C4-2B (cell line): ENCODE results near the gene CDC42BPB.

Source experiments
- H3K27ac ChIP-seq: fragments of 450-650 bp; 2 replicates; pipeline ENCODE4 v1.5.1; 2017
- ZFX ChIP-seq: fragments of 450-650 bp; IDR thresholded peaks from 2 replicates; pipeline ENCODE4 v1.6.1; 2017
- TF ChIP-seq, protein P1 (sequence below): fragments of 450-650 bp; conservative IDR thresholded peaks from 2 replicates; pipeline ENCODE4 v1.5.1; 2017; ENCODE audit warnings: mild to moderate bottlenecking

CDC42BPB gene

DNA sequence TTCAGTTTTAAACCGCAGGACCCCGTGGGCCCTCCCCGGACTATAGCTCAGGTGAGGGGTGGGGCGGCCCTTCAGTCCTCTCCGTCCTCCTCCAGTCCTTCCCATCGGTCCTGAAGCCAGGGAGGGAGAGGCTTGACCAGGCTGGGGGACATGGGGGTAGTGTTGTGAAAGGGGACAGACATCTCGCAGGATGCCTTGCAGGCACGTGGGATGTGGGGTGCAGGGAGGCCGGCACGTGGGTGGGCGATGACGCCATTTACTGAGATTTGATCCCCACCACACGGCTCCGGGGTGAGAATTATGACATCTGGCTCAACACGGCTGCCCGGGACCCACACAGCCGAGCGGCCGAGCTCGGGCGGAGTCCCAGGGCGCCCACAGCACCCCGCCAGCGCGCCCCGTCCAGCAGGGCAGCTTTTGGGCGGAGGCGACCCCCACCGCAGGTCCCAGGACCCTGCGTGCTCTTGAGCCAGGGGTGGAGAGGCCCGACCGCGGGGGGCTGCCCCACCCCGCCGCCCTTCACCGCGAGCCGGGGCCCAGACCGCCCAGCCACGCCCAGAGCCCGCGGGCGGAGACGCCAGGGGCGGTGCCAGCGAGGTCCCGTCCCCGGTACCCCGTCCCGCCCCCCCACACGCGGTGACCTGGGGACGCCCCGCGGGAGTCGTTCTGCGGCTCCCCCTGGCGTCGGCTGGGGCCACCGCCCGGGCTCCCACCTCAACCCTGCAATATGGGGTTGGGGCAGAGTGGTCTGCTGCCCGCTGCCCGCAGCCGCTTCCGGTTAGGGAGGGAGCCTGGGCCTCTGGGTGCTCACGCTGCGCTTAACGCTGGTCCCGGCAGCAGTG lies 33.9 kb upstream of the CDC42BPB start:
- TF ChIP-seq ZFX: no peak
- TF ChIP-seq, protein P1, sequence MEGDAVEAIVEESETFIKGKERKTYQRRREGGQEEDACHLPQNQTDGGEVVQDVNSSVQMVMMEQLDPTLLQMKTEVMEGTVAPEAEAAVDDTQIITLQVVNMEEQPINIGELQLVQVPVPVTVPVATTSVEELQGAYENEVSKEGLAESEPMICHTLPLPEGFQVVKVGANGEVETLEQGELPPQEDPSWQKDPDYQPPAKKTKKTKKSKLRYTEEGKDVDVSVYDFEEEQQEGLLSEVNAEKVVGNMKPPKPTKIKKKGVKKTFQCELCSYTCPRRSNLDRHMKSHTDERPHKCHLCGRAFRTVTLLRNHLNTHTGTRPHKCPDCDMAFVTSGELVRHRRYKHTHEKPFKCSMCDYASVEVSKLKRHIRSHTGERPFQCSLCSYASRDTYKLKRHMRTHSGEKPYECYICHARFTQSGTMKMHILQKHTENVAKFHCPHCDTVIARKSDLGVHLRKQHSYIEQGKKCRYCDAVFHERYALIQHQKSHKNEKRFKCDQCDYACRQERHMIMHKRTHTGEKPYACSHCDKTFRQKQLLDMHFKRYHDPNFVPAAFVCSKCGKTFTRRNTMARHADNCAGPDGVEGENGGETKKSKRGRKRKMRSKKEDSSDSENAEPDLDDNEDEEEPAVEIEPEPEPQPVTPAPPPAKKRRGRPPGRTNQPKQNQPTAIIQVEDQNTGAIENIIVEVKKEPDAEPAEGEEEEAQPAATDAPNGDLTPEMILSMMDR: no peak
- no peak overlapping the region for H3K27ac ChIP-seq

DNA sequence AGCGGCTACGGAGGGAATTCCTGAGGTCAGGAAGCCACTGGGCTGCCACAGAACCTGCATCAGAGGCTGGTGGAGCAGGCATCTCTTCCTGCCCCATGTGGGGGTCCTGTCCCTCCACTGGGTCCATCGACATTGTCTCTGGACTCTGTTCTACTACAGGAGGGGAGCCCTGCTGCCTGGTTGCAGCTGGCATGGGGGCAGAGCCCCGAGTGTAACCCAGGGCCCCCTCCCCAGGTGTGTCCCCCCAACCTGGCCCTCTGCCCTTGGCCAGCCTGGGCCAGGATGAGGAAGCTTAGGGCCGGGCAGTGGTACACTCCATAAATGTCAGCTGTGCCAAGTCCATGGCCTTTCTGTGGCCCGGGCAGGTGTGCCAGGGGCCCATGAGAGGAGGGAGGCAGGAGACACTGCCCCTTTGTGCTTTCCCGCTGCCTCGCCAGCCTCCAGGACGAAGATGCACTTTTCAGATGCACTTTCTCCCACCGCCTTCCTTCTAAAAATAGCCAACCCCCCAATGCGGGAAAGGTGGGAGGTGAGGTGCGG lies 33.2 kb upstream of the CDC42BPB start:
- no peak overlapping the region for H3K27ac ChIP-seq
- TF ChIP-seq, protein P1: no peak
- no peak for TF ChIP-seq ZFX

DNA sequence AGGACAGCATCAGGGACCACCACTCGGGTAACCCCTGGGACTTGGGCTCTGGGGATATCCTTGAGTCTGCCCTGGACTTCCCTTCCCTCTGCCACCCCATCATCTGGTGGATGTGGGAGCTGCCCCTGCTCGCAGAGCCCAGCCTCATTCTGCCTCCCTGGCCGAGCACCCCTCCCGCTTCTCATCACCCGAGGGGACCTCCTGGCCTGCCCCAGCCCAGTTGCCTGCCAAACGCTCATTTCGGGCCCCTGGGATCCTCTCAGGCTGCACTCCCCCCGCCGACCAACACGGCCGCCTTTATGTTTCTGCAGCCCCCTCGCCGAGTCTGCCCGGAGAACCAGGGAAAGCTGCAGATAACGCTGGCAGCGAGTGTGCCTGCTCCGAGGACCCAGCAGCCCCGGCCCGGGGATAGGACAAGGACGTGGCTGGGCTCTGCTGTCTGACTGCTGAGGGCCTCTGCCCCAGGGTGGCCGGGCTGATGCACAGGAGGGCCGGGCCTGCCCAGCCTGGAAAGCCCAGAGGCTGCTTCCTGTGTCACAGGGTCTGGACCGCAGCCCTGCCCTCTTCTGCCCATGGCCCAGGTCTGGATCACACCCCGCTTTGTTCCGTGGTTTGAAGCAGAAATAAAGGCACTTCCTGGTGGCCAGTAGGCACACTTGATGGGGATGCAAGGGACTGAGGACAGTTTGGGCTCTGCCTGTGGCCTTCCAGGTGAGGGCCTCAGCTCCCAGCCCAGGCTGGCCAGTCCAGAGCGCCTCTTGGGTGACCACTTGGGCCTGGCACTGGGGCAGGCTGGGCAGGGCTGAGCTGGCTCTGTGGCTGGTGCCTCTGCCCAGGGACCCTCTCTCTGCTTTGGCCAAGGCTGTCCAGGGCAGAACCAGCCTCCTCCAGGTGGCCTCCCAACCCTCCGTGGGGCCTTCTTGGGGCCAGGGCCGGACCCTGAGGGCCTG lies 32.3 kb upstream of the CDC42BPB start:
- no peak overlapping the region for H3K27ac ChIP-seq
- TF ChIP-seq, protein P1: no peak
- TF ChIP-seq ZFX: no peak

DNA sequence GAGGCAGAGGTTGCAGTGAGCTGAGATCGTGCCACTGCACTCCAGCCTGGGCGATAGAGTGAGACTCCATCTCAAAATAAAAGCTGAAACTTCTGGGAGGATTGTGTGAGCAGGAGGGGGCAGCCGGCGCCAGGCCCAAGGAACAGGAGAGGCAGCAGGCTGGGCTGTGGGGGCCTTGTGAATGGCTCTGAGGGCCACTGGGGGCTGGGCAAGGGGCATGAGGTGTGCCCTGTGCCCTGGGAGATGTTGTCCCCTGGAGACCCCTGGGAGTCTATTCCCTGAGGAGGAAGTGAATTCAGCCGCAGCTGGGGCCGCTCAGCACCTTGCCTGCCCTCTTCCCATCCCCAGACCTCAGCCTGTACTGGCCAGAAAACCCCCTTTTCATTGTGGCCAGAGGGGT lies 31.6 kb upstream of the CDC42BPB start:
- no peak overlapping the region for H3K27ac ChIP-seq
- TF ChIP-seq, protein P1: no peak
- no peak for TF ChIP-seq ZFX

DNA sequence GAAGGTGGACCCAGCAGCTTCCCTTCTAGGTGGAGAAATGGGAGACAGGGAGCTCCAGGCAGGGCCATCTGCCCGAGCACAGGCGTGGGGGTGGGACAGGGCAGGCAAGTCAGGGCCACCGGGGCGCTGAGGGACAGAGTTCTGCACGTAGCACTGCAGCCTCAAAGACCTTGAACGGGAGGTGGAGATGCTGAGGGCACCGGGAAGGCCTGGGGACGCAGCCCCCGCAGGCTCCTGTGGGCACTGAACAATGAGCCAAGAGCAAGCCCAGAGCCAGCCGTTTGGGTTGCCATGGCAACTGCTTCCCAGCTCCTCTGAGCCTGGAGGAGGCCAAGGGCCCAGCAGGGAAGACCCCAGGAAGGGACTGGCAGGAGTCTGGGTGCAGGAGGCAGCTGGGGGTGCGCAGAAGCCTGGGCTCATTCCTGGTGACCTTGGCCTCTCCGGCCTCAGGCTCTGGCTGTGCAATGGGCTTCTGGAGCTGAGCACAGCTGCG lies 30.0 kb upstream of the CDC42BPB start:
- no peak overlapping the region for H3K27ac ChIP-seq
- no peak for TF ChIP-seq ZFX
- TF ChIP-seq, protein P1: no peak

DNA sequence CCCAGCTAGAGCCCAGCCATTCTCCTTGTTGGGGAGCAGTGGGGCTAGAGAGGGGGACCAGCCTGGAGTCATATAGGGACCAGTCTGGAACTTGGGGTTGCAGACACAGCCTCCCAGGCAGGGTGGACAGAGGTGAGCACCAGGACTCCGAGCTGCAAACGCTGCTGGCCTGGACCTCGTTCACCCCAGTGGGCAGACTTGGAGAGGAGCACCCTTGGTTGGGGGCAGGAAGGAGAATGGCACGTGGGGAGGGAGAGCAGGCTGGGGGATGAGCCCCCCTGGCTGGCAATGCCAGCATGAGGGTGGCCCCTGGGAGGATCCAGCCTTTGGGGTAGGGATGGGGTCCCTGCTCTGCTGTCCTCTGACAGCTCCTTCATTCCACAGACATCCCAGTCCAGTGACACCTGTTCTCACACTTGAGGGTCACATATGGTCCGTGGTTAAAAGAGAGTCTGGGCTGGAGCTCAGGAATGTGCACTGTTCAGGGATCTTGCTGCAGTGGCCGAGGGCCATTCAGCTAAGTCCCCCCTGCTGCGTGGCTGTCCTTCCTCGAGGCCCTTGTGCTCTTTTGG lies 29.5 kb upstream of the CDC42BPB start:
- no peak for TF ChIP-seq ZFX
- TF ChIP-seq, protein P1: no peak
- no peak overlapping the region for H3K27ac ChIP-seq
